Measurements from ENCODE around the gene SPRR5.

SPRR5 gene

DNA sequence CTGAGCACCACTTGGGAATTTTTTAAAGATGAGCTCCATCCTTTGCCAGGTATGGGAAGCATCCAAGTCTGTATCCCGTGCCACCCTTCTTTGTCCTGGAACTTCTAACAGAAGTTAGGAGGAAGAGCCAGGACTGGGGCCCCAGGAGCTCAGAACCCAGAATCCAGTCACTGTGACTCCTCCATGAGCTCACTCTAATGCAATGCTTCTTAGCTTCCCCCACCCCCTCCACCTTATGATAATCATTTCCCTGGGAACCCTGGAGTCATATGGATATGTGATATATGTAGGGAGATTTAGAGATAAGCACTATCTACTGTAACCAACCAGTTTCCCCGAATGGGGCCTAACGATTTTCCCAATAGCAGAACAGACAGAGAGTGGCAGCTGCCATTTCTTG, 758 bp upstream of the SPRR5 start:
- DNase-seq (ENCODE audit: low read depth), result no peak

DNA sequence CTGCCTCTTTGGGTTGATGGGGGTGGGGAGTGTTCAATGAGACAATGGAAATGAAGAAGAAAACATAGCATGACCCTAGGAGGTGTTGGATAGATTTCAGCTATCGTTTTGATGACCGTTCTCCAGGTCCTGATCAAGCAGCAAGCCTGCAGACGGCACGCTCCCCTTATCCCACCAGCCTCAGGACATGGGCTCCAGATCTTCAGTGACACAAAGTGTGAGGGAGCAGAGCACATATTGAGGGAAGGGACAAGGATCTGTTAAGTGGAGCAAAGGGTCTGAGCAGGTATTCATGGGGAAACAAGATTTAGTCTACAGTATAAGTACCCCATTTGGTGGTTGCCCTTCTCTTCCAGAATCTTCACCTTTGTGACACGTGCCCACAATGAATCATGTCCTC, 4.7 kb downstream of the SPRR5 start:
- DNase-seq (ENCODE audit: low read depth), result no peak

DNA sequence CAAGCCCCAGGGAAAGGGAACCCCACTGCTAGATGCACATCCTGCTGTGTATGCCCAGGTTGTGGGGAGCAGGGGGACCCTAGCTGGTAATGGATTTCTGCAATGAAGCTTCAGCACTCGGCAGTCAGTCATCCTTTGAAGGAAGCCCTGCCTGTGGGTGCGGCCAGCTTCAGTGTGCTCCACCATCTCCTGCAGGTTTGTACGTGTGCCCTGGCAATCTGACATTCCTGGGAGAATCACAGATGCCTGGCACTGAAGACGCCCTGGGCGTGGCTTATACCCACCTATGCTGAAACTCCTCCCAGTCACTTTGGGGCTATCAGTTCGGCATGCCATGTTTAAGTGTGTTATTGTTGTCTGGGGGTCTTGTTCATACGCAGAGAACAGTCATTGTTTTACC, 6.8 kb downstream of the SPRR5 start:
- DNase-seq (ENCODE audit: low read depth), result no peak

DNA sequence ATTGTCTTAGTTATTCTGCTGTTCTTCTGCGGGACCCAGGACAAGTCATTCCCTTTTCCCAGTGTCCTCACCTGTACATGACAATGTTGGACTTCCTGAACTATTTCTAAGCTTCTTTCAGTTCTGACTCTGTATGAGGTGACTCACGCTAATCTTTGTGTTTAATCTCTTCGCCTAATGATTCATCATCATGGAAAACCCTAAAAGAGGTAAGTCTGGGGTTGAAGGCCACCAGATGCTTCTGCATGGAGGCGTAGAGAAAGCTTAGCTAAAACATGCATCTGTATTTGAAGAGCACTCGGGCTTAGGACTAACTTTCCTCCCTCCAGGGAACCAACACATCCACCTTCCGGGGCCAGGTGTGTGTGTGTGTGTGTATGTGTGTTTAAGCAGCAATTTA, 7.4 kb downstream of the SPRR5 start:
- no peak for DNase-seq (ENCODE audit: low read depth)

DNA sequence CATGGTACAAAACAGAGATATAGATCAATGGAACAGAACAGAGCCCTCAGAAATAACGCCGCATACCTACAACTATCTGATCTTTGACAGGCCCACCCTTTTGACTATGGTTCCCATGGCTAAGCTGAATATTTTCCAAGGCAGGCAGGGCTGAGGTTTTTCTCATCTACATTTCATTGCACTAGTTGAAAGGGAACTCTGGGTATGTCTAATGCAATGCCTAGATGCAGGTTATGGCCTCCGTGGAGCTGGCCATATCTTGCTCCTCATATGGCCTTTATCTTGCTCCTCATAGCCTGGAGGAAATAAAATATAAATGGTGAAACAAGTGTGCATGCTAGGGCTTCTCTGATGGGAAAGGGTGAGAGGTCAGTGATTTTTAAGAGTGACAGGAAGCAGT, 10.6 kb downstream of the SPRR5 start:
- DNase-seq (ENCODE audit: low read depth), result no peak

DNA sequence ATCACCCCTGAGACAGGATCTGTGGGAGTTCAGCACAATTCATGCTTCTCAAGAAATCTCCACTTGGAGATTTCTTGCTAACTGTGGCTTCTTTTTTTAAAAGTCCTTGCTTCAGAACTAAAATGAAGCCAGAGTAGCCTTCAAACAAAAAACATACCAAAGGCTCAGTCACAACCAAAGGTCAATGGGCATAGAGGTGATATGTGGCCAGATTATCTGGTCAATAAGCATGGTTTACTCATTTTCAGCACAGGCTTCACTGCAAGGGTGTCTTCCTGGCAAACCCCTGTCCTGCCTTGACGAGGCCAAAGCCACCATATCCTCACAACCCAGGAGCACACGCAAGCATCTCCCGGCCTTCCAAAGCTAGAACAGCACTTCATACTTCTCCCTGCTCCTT, 12.3 kb downstream of the SPRR5 start:
- DNase-seq (ENCODE audit: low read depth), result no peak

DNA sequence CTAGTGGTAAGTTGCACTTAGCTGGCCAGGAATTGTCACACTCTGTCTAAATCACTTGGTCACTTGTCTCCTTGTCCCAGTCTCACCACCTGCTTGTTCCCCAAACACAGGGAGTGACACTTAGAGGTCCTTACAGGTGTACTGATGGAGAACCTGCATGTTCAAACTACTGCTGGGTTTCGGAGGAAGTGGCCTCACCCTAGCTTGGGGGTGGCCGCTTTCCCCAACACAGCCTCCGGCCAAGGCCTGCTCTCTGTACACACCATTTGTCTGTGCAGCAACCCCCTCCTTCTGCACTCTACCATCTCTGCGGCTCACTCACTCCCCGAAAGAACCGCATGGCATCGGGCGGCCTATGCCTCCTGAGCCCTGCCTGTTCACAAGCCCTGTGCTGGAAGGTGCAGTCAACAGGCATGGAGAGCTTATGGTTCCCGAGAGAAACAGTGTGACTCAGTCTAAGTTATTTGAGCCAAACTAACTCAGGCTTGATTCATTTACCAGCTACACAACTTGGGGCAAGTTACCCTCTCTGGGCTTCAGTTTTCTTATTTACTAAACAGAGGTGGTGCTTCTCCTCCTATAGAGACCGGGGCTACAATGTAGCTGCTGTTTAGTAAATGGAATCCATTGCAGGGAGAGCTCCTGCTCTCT, 12.9 kb downstream of the SPRR5 start:
- no peak for DNase-seq (ENCODE audit: low read depth)

DNA sequence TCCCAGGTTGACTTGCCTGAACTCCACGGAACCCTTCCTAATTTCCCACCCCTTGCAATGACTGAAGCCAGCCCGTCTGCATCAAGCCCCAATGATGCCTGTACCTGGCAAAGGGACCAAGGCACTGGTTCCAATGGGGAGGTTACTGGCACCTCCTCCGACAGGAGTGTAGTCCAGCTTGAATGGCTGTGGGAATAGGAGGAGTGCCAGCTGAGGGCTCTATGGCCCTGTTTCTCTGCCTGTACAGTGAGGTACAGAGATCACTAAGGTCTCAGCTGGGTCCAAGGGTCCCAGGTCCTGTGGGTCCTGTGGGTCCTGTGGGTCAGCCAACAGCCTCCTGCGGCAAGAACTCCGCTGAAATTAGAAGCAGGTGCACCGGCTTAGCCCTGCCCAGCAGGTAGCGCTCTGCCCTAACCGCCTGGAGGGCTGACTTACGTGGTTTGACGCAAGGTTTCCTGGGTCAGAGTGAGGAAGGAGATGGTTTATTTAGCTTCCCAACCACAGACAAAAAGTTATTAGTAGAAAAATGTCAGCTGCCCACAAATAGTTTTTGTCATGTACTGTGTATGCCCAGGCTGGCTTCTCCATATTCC, 13.5 kb downstream of the SPRR5 start:
- DNase-seq (ENCODE audit: low read depth), result no peak

DNA sequence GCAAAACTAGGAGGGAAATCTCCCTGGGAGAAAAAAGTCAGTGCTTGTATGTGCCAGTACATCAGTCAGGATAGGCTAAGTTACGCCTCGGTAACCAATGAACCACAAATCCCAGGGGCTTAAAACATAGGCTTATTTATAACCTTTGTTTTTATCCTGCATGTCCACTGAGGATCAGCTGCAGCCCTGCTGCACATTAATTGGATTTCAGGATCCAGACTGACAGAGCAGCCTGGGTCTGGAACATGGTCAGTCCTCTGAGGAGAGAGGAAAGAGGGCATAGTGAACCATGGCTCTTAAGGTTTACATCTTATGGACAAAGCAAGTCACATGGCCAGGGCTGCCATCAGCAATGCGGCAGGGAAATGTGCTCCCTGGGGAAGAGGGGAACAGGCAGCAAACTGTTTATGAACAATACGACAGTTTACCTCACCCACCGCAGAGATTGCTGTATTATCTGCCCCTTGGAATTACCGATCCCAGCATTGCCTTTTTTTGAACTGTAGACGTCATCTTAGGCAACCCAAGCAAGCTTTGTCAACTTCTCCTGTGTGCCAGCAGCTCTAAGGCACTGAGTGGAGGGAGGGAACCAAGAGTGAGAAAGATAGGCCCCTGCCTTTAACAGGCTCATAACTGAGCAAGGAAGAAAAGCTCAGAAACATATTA, 14.4 kb downstream of the SPRR5 start:
- no peak for DNase-seq (ENCODE audit: low read depth)

DNA sequence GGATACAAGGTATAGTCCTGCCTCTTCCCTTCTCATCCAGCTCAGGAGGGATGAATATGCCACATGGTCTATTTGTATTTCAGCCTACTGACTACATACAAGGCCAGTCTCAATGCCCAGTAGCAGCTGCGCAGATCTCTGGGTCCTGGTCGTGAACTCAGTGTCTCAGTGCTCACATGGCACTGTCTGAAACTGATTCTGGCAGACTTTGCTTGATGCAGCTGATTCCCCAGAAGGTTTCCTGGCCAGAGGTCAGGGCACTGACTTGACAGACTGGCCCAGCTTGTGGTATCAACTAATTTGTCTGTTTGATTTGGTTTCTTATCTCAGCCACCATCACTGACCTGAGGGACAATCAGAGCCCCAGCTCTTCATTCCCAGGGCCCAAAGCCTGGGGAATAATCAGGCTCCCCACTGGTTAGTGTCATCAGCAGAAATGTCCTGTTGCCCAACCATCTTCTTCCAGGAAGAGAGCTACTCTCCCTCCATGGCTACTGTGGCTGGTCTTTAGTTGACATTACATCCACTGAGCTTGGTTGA, 15.9 kb downstream of the SPRR5 start:
- DNase-seq (ENCODE audit: low read depth), result no peak

DNA sequence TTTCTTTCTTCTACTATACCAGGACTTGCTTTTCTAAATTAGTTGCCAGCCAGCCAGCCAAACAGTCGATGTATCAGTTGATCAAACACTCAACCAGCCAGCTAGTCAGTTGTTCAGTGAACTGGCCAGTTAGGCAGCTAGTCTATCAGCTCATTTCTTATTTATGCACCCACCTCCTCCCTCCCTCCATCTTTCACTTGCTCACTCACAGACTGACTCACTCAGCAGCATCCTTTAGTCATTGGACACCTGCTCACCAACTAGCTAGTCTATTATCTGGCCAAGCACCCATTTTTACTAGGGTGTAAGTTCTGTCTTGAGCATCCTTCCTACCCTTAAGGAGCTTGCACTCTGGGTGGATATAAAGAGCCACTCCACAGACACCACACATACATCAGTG, 17.5 kb downstream of the SPRR5 start:
- no peak for DNase-seq (ENCODE audit: low read depth)

DNA sequence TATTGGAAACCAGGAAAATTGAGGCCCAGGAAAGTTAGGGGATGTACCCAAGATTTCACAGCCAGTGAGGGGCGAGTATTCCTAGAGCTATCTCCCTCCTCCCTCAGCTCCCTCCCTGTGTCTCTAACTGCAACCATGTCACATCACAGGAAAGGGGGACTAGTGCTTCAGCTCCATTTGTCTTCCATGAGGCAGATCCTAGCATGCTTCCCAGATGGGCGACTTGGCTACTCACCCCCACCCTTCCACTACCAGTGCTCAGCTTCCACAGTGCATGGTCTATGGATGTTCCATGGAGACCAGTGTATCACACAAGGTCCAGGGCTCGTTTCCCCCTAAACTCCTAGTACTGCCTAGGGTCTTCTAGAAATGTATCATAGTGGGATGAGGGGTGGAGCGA, 18.8 kb downstream of the SPRR5 start:
- DNase-seq (ENCODE audit: low read depth), result no peak

DNA sequence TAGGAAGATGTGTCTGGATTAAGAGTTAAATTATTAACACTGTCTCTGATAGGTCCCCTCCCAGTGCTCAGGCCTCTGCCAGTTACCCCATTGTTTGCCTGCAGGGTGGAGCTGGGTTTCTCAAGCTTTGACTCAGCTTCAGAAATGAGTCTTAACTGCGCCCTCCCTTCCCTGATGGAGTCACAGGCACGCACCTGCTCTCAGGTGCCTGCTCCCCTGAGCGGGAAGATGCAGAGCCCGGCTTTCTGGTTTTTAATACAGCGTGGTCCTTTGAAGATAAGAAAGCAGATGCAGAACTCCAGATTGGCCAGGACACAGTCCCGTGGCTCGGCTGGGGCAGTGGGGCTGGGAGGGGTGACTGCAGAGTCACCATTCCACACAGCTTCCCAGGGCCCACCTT, 20.2 kb downstream of the SPRR5 start:
- DNase-seq (ENCODE audit: low read depth), result no peak

DNA sequence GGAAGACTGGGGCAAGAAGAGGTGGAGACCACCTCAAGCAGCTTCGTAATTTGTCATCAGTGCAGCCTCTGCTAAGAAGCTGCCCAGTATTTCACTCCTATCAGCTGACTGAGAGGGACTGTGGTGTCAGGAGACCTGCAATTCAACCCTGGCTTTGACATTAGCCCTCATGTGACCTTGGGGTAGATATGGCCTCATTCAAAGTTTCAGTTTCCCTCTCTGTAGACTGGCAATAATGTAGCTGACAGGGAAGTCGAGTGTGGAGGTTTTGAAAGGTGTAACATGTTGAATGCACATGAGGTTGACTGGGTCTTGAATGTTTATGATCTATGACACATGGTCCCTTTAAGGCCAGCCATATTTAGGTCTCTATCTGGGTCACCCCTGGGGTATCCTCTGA, 21.2 kb downstream of the SPRR5 start:
- DNase-seq (ENCODE audit: low read depth), result no peak

DNA sequence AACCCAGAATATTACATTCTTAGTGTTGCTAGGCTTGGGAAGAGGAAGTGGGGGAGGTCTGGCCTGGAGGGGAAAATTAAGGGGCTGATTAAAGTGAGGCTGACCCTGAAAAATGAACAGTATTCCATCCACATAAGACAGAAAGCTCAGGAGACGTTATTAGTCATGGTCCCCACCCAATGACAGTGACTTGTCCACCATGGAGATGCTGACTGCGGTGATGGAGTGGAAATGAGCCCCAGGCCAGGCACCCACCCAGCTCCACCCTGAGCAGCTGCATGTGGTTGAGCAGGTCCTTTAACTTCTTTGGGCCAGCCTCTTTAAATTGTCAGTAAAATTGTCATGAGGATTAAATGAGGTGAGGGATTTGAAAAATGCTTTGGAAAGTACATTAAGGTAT, 22.0 kb downstream of the SPRR5 start:
- no peak for DNase-seq (ENCODE audit: low read depth)

DNA sequence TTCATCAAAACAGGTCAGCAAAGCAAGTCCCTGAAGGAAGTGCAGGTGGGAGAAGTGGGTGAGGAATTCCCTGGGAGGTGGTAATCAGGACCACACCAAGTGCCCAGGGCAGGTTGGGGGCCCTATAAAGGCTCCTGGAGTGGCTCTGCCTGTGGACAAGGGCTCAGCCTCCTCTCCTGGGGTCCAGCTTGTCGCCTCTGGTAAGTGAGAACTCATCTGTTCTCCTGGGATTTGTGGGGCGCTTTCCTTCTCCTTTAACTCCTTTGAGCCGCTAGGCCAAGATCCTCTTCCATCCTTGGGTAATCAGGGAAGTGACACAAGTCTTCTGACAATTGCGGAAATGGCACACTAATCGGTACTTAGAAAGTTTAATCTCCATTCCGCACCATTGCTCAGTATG, 23.5 kb downstream of the SPRR5 start, which contains the start of gene SPRR4:
Gene SPRR4 (plus strand): TSS at position 154 of the 400 bp plus-strand sequence. CDS start 1,243 bp downstream, outside the sequence.
- DNase-seq (ENCODE audit: low read depth), result no peak

DNA sequence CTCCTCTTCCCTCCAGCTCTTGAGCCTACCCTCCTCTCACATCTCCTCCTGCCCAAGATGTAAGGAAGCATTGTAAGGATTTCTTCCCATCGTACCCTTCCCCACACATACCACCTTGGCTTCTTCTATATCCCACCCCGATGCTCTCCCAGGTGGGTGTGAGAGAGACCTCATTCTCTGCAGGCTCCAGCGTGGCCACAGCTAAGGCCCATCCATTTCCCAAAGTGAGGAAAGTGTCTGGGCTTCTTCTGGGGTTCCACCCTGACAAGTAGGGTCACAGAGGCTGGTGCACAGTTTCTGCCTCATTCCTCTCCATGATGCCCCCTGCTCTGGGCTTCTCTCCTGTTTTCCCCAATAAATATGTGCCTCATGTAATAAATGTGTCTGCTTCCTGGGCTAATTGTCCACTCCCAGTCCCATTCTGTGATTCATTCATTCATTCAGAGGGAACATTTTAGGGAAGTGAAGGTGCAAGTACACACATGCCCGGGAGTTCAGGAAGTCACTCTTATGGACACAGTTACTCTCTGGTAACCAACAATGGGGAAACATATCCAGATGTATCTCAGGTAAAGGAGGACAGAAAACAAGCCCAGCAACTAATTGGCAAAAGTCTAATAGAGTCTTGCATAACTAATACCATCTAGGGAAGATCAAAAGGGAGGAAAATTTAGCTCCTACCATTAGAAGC, 25.3 kb downstream of the SPRR5 start:
- DNase-seq (ENCODE audit: low read depth), result no peak

DNA sequence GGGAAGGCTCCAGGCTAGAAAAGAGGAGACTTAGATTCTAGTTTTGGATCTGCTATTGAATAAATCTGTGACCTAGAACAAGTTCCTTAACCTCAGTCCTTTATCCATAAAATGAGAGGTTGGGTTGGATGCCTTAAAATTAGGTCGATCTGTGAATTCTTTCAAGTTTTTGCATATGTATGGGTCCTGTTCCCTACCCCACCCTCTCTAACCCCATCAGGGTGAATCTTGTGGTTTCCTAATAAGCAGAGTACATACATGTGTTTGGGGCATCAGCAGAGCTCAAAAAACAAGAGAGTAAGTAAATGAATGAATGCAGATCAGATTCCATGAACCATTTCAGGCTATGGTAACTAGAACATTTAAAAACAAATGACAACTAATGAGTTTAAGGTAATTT, 29.7 kb downstream of the SPRR5 start:
- DNase-seq (ENCODE audit: low read depth), result no peak

DNA sequence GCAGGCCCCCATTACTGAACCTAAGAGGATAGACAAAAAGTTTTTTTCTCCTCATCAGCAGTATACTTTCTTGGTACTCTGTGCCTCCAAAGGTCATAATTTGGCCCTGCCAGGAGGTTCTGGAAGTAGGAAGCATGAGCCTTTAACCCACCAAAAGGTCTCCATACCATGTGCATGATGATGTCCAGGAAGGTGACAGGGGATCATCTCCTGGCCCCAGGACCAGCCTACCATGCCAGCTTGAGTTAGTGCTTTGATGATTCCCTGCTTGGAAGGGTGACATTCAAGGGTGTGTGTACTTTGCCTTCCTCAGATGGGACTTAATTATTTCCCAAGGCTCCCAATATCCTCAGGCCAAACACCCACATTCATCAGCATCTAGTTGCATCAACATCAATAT, 30.6 kb downstream of the SPRR5 start:
- DNase-seq (ENCODE audit: low read depth), result no peak

DNA sequence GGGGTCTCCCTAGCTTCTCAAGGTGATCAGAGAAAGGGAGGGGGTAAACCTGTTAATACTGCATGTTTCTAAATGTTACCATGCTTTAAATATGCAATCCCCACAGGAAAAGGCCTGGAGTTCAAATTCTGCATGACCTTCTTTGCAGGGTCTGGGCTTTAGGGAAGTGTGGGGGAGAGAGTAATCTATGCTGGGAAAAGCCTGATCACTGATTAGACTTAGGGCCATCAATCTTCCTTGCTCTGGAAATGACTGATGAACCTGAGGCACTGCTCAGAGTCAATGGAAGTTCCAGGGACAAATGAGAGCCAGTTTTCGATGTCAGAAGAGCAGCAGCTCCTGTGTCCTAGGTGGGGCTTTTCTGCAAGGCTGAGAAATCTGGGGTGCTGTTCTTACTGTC, 33.7 kb downstream of the SPRR5 start:
- DNase-seq (ENCODE audit: low read depth), result no peak

DNA sequence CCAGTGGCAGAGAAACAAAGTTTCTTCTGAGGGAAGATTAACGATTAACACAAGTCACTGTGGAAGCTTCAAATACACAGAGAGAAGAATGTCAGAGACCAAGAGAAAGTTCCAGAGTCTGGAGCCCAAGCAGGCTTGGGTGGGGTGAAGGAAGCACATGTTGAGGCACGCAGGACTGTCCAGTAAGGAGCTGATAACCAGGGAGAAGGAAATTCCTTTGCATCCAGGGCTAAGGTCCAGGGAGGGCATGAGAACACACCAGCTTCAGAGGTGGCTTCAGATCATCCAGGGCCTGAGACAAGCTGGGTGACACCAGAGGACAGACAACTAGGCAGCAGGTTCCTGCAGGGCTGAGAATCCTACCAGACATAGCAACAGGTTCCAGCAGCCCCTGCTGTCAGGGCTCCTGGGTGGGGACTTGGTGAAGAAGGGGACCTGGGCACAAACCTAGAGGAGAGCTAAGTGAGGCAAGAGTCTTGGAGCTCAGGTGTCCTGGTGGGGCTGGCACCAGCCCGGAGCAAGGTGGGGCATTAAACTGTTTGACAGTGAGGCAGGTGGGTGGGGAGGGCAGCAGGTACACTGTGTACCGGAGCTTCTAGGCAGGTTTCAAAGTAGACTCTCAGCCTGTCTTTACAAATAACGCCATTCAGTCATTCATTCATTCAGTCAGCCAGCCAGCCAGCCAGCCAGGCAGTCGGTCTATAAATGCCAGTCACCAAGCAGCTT, 34.3 kb downstream of the SPRR5 start:
- DNase-seq (ENCODE audit: low read depth), result no peak

DNA sequence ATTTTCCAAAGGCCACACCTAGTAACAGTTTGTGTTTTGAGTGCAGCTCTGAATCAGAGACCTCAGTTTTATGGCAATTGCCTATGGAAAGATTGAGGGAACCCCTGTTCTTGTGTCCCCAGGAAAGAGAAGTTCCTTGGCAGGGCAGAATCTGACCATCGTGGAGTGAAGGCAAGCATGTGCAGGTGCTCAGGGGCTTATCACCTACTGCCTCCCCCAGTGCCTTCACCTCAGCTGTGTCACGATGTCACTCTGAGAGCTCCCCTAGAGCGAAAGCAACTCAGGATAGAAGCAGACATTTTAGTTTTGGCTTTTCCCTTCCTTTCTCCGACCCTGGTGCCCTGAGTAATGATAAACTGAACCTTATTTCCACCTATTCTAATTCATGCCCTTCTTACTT, 35.1 kb downstream of the SPRR5 start:
- DNase-seq (ENCODE audit: low read depth), result no peak
